Suprapubic skin (tissue), 4 donors: ENCODE data around the gene NUP43. TPM values are rescaled to one million over a fixed set of nuclear protein-coding genes. Genes with fewer than 3 reads are reported as not detected.

Experiments
- DNase-seq, 2 donors: peaks; one replicate each; pipeline ENCODE4 v3.0.0-alpha.2; 2019; ENCODE audit warnings: low spot score in 2 of 2
- H3K27ac ChIP-seq: fragments of 200-600 bp; sonication (generic); one replicate; pipeline ENCODE4 v1.5.1; 2019
- H3K27me3 ChIP-seq: fragments of 200-600 bp; sonication (generic); one replicate; pipeline ENCODE4 v1.5.1; 2019
- H3K36me3 ChIP-seq: fragments of 200-600 bp; sonication (generic); one replicate; pipeline ENCODE4 v1.5.1; 2019
- H3K4me1 ChIP-seq: fragments of 200-600 bp; sonication (generic); one replicate; pipeline ENCODE4 v1.5.1; 2019
- H3K4me3 ChIP-seq: fragments of 200-600 bp; sonication (generic); one replicate; pipeline ENCODE4 v1.5.1; 2019; ENCODE audit warnings: mild to moderate bottlenecking
- H3K9me3 ChIP-seq: fragments of 200-600 bp; sonication (generic); one replicate; pipeline ENCODE4 v1.5.1; 2019
- EP300 ChIP-seq: sonication (generic); formaldehyde crosslinking; IDR thresholded peaks from one replicate; pipeline ENCODE4 v1.6.1; 2017; ENCODE audit warnings: antibody characterized with exemption
- POLR2A ChIP-seq, 2 donors: fragments of 450-650 bp; IDR thresholded peaks; one replicate each; pipeline ENCODE4 v1.6.1; 2017; ENCODE audit warnings: antibody characterized with exemption in 2 of 2, mild to moderate bottlenecking in 2 of 2, moderate library complexity in 2 of 2
- POLR2AphosphoS5 ChIP-seq, 3 donors: sonication (generic); formaldehyde crosslinking; IDR thresholded peaks; one replicate each; pipeline ENCODE4 v1.6.1; 2017; ENCODE audit warnings: antibody characterized with exemption in 3 of 3
- WGBS: methylation state at CpG from one replicate; pipeline ENCODE4 v1.1.5; 2018; 5-methylcytosine and 5-hydroxymethylcytosine counted together
- total RNA-seq, 4 donors: library from RNA; depleted of rRNA; stranded (reverse); fragments of >200 nt; gene quantifications; one replicate each; pipeline ENCODE4 v1.1.0, GENCODE V29; 2016
- TF ChIP-seq, protein P1 (sequence below), 2 donors: fragments of 200-600 bp in 1 of 2; fragments of 450-650 bp in 1 of 2; sonication (generic) in 1 of 2; IDR thresholded peaks; one replicate each; pipeline ENCODE4 v1.5.1; 2016 to 2019; ENCODE audit warnings: antibody characterized with exemption in 2 of 2, mild to moderate bottlenecking in 1 of 2, moderate library complexity in 1 of 2

NUP43 gene
- total RNA-seq, 4 donors from 2014 or later = 21.0 to 31.3 (median 22.3) TPM

DNA sequence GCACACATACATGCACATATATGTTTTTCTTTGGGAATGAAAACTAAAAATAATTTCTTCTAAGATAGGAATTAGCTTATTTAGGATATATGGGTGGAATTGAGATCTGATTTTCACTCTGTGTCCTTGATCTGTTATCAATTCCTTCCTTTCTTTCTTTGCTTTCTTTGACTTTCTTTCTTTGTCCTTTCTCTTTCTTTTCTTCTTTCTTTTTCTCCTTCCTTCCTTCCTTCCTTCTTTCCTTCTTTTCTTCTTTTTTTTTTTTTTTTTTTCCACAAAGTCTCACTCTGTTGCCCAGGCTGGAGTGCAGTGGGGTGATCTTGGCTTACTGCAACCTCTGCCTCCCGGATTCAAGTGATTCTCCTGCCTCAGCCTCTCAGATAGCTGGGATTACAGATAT is 31.3 kb upstream of the NUP43 start:
- peaks cover 45% of the 10 kb centered on the region for H3K36me3 ChIP-seq
- no peaks in the 10 kb centered on the region for H3K4me1 ChIP-seq
- 100% methylated on average over 1 of the region's 1 CpG for WGBS
- H3K27me3 ChIP-seq = no peaks in the 10 kb centered on the region
- no peak overlapping the region for H3K27ac ChIP-seq
- TF ChIP-seq, protein P1, sequence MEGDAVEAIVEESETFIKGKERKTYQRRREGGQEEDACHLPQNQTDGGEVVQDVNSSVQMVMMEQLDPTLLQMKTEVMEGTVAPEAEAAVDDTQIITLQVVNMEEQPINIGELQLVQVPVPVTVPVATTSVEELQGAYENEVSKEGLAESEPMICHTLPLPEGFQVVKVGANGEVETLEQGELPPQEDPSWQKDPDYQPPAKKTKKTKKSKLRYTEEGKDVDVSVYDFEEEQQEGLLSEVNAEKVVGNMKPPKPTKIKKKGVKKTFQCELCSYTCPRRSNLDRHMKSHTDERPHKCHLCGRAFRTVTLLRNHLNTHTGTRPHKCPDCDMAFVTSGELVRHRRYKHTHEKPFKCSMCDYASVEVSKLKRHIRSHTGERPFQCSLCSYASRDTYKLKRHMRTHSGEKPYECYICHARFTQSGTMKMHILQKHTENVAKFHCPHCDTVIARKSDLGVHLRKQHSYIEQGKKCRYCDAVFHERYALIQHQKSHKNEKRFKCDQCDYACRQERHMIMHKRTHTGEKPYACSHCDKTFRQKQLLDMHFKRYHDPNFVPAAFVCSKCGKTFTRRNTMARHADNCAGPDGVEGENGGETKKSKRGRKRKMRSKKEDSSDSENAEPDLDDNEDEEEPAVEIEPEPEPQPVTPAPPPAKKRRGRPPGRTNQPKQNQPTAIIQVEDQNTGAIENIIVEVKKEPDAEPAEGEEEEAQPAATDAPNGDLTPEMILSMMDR (IDR thresholded peaks at IDR 0.05) = no peak
- no peak for TF ChIP-seq POLR2A (IDR thresholded peaks at IDR 0.05)
- H3K4me3 ChIP-seq = no peak overlapping the region
- H3K9me3 ChIP-seq = no peaks in the 10 kb centered on the region
- no peak for DNase-seq

DNA sequence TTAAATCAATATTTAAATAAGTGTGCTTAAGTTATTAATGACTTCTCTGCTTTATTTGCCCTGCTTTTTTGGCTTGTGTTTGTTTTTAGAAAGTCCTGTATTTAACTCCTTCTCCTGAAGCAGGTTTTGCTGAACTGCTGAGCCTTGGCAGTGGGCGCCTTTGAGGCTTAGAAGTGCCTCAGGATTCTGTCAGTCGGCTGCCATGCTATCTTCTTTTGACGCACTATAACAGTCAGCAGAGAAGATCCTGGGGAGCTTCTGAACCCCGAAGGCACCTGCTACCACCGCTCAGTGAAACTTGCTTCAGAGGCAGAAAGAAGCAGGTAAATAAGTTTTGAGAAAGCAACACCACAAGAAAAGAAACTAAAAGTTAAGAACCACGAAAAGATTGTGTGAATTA is 25.6 kb upstream of the NUP43 start:
- Histone ChIP-seq H3K4me1 (no peaks in the 10 kb centered on the region), H3K9me3 (no peaks in the 10 kb centered on the region), H3K27ac (no peak overlapping the region), H3K36me3 (peaks cover 52% of the 10 kb centered on the region), H3K4me3 (no peak overlapping the region), H3K27me3 (no peaks in the 10 kb centered on the region)
- no peak for DNase-seq
- TF ChIP-seq POLR2AphosphoS5 (IDR thresholded peaks at IDR 0.05) (no peak), POLR2A (IDR thresholded peaks at IDR 0.05) (no peak), EP300 (no peak)
- TF ChIP-seq, protein P1 (IDR thresholded peaks at IDR 0.05) = no peak
- 98% methylated on average over 6 of the region's 6 CpGs for WGBS

- Histone ChIP-seq H3K4me3 (no peak overlapping the region), H3K36me3 (peaks cover 53% of the 10 kb centered on the region)
These were observed 24.9 kb upstream of the NUP43 start for GRCh38 chr6:149771185-149771584.

GRCh38 chr6:149769676-149770075 is 23.3 kb upstream of the NUP43 start:
- TF ChIP-seq EP300 (no peak), POLR2A (IDR thresholded peaks at IDR 0.05) (no peak), POLR2AphosphoS5 (IDR thresholded peaks at IDR 0.05) (no peak)
- TF ChIP-seq, protein P1 (IDR thresholded peaks at IDR 0.05) = no peak
- H3K36me3 ChIP-seq = peaks cover 49% of the 10 kb centered on the region
- no peak overlapping the region for H3K27ac ChIP-seq
- WGBS = 90% methylated on average over 2 of the region's 2 CpGs
- no peaks in the 10 kb centered on the region for H3K9me3 ChIP-seq
- H3K27me3 ChIP-seq = no peaks in the 10 kb centered on the region
- H3K4me3 ChIP-seq = no peak overlapping the region
- no peaks in the 10 kb centered on the region for H3K4me1 ChIP-seq
- DNase-seq = no peak

More at GRCh38 chr6:149771185-149771584, 24.9 kb upstream of the NUP43 start:
- 97% methylated on average over 3 of the region's 3 CpGs for WGBS
- no peaks in the 10 kb centered on the region for H3K4me1 ChIP-seq
- no peak overlapping the region for H3K27ac ChIP-seq
- DNase-seq = no peak
- H3K27me3 ChIP-seq = no peaks in the 10 kb centered on the region
- TF ChIP-seq, protein P1 (IDR thresholded peaks at IDR 0.05) = no peak
- TF ChIP-seq EP300 = no peak
- no peak for TF ChIP-seq POLR2AphosphoS5 (IDR thresholded peaks at IDR 0.05)
- TF ChIP-seq POLR2A (IDR thresholded peaks at IDR 0.05) = no peak
- H3K9me3 ChIP-seq = no peaks in the 10 kb centered on the region

GRCh38 chr6:149766156-149766769 is 19.9 kb upstream of the NUP43 start:
- Histone ChIP-seq H3K27me3 (no peaks in the 10 kb centered on the region), H3K36me3 (peaks cover 18% of the 10 kb centered on the region), H3K4me3 (no peak overlapping the region), H3K9me3 (no peaks in the 10 kb centered on the region), H3K4me1 (no peaks in the 10 kb centered on the region), H3K27ac (no peak overlapping the region)
- WGBS = 53% methylated on average over 3 of the region's 3 CpGs
- no peak for DNase-seq
- no peak for TF ChIP-seq EP300
- no peak for TF ChIP-seq POLR2A (IDR thresholded peaks at IDR 0.05)

DNA sequence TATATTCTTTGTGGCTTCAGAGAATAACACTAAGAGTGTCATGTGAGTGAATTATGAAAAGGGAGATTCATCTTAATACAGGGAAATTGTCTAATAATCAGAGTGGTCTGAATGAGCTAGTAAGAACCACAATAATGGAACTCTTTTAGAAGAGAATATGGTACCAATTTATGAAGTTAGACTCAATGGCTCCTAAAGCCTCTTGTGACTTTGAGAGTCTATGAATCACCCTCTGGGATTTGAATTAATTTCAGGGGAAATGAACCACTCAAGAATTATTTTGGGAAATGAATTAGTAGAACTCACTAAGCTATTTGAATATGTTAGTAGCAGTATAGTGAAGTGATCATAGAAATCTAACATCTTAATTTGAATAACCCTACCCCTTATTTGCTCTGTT is 17.5 kb upstream of the NUP43 start:
- Histone ChIP-seq H3K36me3 (peaks cover 28% of the 10 kb centered on the region), H3K27ac (no peak overlapping the region), H3K9me3 (no peaks in the 10 kb centered on the region), H3K4me1 (no peaks in the 10 kb centered on the region), H3K4me3 (no peak overlapping the region), H3K27me3 (no peaks in the 10 kb centered on the region)
- TF ChIP-seq POLR2AphosphoS5 (IDR thresholded peaks at IDR 0.05) (no peak), EP300 (no peak), POLR2A (IDR thresholded peaks at IDR 0.05) (no peak)
- TF ChIP-seq, protein P1 (IDR thresholded peaks at IDR 0.05) = no peak
- no peak for DNase-seq
